GM19463 (cell line): Measurements from ENCODE around the gene CD79A.

Experiments
- ATAC-seq: cut with Tn5 transposase; IDR thresholded peaks from one replicate; pipeline ENCODE4 v1.9.1; 2021; ENCODE audit warnings: mild to moderate bottlenecking, moderate library complexity; ENCODE audit not compliant: unreplicated experiment

CD79A gene

GRCh38 chr19:41876847-41877832, at the start of gene CD79A:
CD79A (plus strand) TSS chr19:41877279; CDS start chr19:41877305, 26 bp downstream.
- ATAC-seq = peak; percentile 78

- ATAC-seq = no peak
Measured at GRCh38 chr19:41837981-41838708, 38.9 kb upstream of the CD79A start.

- ATAC-seq = no peak
Measured at GRCh38 chr19:41839211-41839610, 37.9 kb upstream of the CD79A start.

GRCh38 chr19:41843371-41843770, 33.7 kb upstream of the CD79A start:
- ATAC-seq = no peak

GRCh38 chr19:41844601-41845000, 32.5 kb upstream of the CD79A start, which contains the start of gene LYPD4:
LYPD4 (minus strand) TSS chr19:41844683; CDS start chr19:41839285, 5,398 bp downstream.
- no peak for ATAC-seq

- no peak for ATAC-seq
Measured at GRCh38 chr19:41845001-41845050, 32.3 kb upstream of the CD79A start, which contains the start of gene DMRTC2. DMRTC2 (plus strand) TSS chr19:41845042; CDS start chr19:41847429, 2,387 bp downstream.

- ATAC-seq = no peak
Measured at GRCh38 chr19:41845051-41845590, 32.0 kb upstream of the CD79A start.

- ATAC-seq = no peak
Measured at GRCh38 chr19:41847351-41848105, 29.6 kb upstream of the CD79A start.

GRCh38 chr19:41848666-41849065, 28.4 kb upstream of the CD79A start:
- no peak for ATAC-seq

- no peak for ATAC-seq
Measured at GRCh38 chr19:41849067-41849466, 28.0 kb upstream of the CD79A start.

- no peak for ATAC-seq
Measured at GRCh38 chr19:41850381-41850780, 26.7 kb upstream of the CD79A start.

GRCh38 chr19:41851456-41851855, 25.6 kb upstream of the CD79A start:
- ATAC-seq = no peak

- no peak for ATAC-seq
Measured at GRCh38 chr19:41853344-41853743, 23.7 kb upstream of the CD79A start.

GRCh38 chr19:41853768-41854167, 23.3 kb upstream of the CD79A start:
- ATAC-seq = no peak

GRCh38 chr19:41859213-41859617, 17.9 kb upstream of the CD79A start:
- no peak for ATAC-seq

- ATAC-seq = peak; percentile 75
Measured at GRCh38 chr19:41859618-41860418, 17.3 kb upstream of the CD79A start, which contains the start of gene RPS19. RPS19 (plus strand) TSS chr19:41860255; CDS start chr19:41860775, 520 bp downstream.

GRCh38 chr19:41860419-41861115, 16.5 kb upstream of the CD79A start:
- no peak for ATAC-seq

- ATAC-seq = no peak
Measured at GRCh38 chr19:41861116-41861768, 15.8 kb upstream of the CD79A start.

- no peak for ATAC-seq
Measured at GRCh38 chr19:41861846-41862245, 15.2 kb upstream of the CD79A start.
